KMS-11 (cell line): ENCODE data around the gene JAG1.
A peak's percentile ranks its signal among the peaks of the same experiment; 100 is the strongest.

ENCODE experiments used
- H2AFZ ChIP-seq: fragments of 200-600 bp; sonication (generic); 2 replicates; pipeline ENCODE4 v1.6.1; 2016; ENCODE audit warnings: antibody characterized with exemption, mixed run types, low read depth
- H3K27ac ChIP-seq: fragments of 200-600 bp; sonication (generic); 2 replicates; pipeline ENCODE4 v1.6.1; 2016; ENCODE audit warnings: mild to moderate bottlenecking, mixed run types
- H3K27me3 ChIP-seq: fragments of 200-600 bp; sonication (generic); 2 replicates; pipeline ENCODE4 v1.6.1; 2017; ENCODE audit warnings: mild to moderate bottlenecking, low read depth, mixed run types, moderate library complexity; ENCODE audit not compliant: insufficient read depth
- H3K36me3 ChIP-seq: fragments of 200-600 bp; sonication (generic); 2 replicates; pipeline ENCODE4 v1.6.1; 2017; ENCODE audit warnings: mild to moderate bottlenecking, mixed run types; ENCODE audit not compliant: insufficient read depth
- H3K4me1 ChIP-seq: fragments of 200-600 bp; sonication (generic); 2 replicates; pipeline ENCODE4 v1.6.1; 2016; ENCODE audit warnings: mild to moderate bottlenecking, low read depth, mixed run types; ENCODE audit not compliant: poor library complexity, severe bottlenecking
- H3K4me2 ChIP-seq: fragments of 200-600 bp; sonication (generic); 2 replicates; pipeline ENCODE4 v1.7.0; 2016; ENCODE audit warnings: mild to moderate bottlenecking, mixed run types
- H3K4me3 ChIP-seq: fragments of 200-600 bp; sonication (generic); IDR thresholded peaks from 2 replicates; pipeline ENCODE4 v1.6.1; 2017; ENCODE audit warnings: low read depth, low read length, mixed read lengths; ENCODE audit not compliant: insufficient read depth
- H3K79me2 ChIP-seq: fragments of 200-600 bp; sonication (generic); 2 replicates; pipeline ENCODE4 v1.6.1; 2016; ENCODE audit warnings: low read depth, mixed run types; ENCODE audit not compliant: insufficient read depth
- H3K9ac ChIP-seq: fragments of 200-600 bp; sonication (generic); 2 replicates; pipeline ENCODE4 v1.6.1; 2016; ENCODE audit warnings: mild to moderate bottlenecking, mixed run types
- H4K20me1 ChIP-seq: fragments of 200-600 bp; sonication (generic); 2 replicates; pipeline ENCODE4 v1.6.1; 2016; ENCODE audit warnings: mild to moderate bottlenecking, mixed run types; ENCODE audit not compliant: insufficient read depth
- CTCF ChIP-seq: fragments of 200-600 bp; sonication (generic); conservative IDR thresholded peaks from 2 replicates; pipeline ENCODE4 v1.6.1; 2017; ENCODE audit warnings: low read depth, mild to moderate bottlenecking, antibody characterized with exemption, low read length, moderate library complexity, mixed read lengths

JAG1 gene

GRCh38 chr20:10670501-10671220 is 3.1 kb downstream of the JAG1 start:
- H2AFZ ChIP-seq, result peak overlapping the region; percentile 27; the same call in 1 of the 2 replicates
- H3K79me2 ChIP-seq, result peaks cover 3% of the 10 kb centered on the region; the same call in 1 of the 2 replicates
- H3K9ac ChIP-seq, result peak overlapping the region; percentile 86
- no peaks in the 10 kb centered on the region for H3K36me3 ChIP-seq
- H3K4me3 ChIP-seq, result no peak overlapping the region
- H3K27ac ChIP-seq, result peak overlapping the region; percentile 94
- H3K4me2 ChIP-seq, result peak overlapping the region; percentile 89
- no peaks in the 10 kb centered on the region for H4K20me1 ChIP-seq
- TF ChIP-seq CTCF, result no peak
- H3K4me1 ChIP-seq, result peaks cover 19% of the 10 kb centered on the region
- no peaks in the 10 kb centered on the region for H3K27me3 ChIP-seq

- H3K27ac ChIP-seq, result peak overlapping the region; percentile 94
- H3K36me3 ChIP-seq, result no peaks in the 10 kb centered on the region
- no peaks in the 10 kb centered on the region for H3K27me3 ChIP-seq
- no peak overlapping the region for H3K4me3 ChIP-seq
- H2AFZ ChIP-seq, result peak overlapping the region; percentile 34; the same call in 1 of the 2 replicates
- TF ChIP-seq CTCF, result no peak
- peak overlapping the region; percentile 89 for H3K4me2 ChIP-seq
- H4K20me1 ChIP-seq, result no peaks in the 10 kb centered on the region
- peaks cover 3% of the 10 kb centered on the region; the same call in 1 of the 2 replicates for H3K79me2 ChIP-seq
- H3K4me1 ChIP-seq, result peaks cover 17% of the 10 kb centered on the region
- H3K9ac ChIP-seq, result peak overlapping the region; percentile 86; the same call in 1 of the 2 replicates
Observed at GRCh38 chr20:10669843-10670446, 3.9 kb downstream of the JAG1 start.

- H2AFZ ChIP-seq, result no peak overlapping the region
- peaks cover 3% of the 10 kb centered on the region; the same call in 1 of the 2 replicates for H3K79me2 ChIP-seq
- H3K27me3 ChIP-seq, result no peaks in the 10 kb centered on the region
- no peak overlapping the region for H3K27ac ChIP-seq
- H4K20me1 ChIP-seq, result no peaks in the 10 kb centered on the region
- no peaks in the 10 kb centered on the region for H3K36me3 ChIP-seq
- TF ChIP-seq CTCF, result no peak
- H3K4me2 ChIP-seq, result peak overlapping the region; percentile 17; the same call in 1 of the 2 replicates
- no peak overlapping the region for H3K9ac ChIP-seq
- no peak overlapping the region for H3K4me3 ChIP-seq
- peaks cover 17% of the 10 kb centered on the region for H3K4me1 ChIP-seq
Observed at GRCh38 chr20:10668677-10669368, 5.0 kb downstream of the JAG1 start.

GRCh38 chr20:10667560-10668167 is 6.1 kb downstream of the JAG1 start:
- Histone ChIP-seq H3K4me1 (peaks cover 17% of the 10 kb centered on the region), H4K20me1 (no peaks in the 10 kb centered on the region), H3K4me2 (no peak overlapping the region), H3K36me3 (no peaks in the 10 kb centered on the region), H3K4me3 (no peak overlapping the region), H3K9ac (no peak overlapping the region), H3K79me2 (peaks cover 3% of the 10 kb centered on the region; the same call in 1 of the 2 replicates), H3K27ac (no peak overlapping the region), H3K27me3 (no peaks in the 10 kb centered on the region), H2AFZ (no peak overlapping the region)
- TF ChIP-seq CTCF, result no peak
